ENCODE results near the gene MYO1B. TPM values are rescaled to one million over a fixed set of nuclear protein-coding genes. Genes with fewer than 3 reads are reported as not detected.

MYO1B gene
- total and polyA plus RNA-seq, 10 of the 15 experiments (the other 5 are each of a cell fraction or from before 2014, with no cell fraction given), result 0.10 to 4.2 (median 1.6) TPM

DNA sequence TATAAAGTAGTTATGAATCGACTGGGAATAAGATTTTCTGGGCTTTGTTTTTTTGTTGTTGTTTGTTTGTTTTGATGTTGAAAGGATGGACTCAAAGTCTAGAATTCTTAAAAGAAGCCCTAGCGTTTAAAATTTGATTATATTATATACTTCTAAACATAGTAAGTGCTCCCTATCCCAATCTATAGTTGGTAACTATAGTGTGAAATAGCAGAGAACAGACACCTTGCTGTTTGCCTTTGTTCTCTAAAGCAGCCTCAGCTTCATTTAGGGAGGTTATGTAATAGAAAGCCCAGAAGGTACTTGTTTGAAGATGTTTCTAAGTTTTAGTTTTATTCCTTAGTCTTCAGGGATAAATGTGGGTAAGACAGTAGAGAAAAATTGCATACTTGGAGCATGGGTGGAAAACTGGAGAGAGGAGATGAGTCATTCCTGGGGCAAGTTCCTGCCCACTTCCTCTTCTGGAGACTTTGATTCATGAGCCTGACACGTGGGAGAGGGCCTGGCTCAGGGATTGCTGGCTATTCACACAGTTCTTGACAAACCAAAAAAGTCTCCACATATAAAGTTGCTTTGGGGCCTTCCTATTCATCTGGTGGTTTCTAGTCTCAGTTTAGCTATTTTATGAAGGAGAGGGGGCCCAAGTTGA is 131.9 kb downstream of the MYO1B start:
- in situ Hi-C loops (cut with MboI), result no loop called here
- TF ChIP-seq, protein P1, sequence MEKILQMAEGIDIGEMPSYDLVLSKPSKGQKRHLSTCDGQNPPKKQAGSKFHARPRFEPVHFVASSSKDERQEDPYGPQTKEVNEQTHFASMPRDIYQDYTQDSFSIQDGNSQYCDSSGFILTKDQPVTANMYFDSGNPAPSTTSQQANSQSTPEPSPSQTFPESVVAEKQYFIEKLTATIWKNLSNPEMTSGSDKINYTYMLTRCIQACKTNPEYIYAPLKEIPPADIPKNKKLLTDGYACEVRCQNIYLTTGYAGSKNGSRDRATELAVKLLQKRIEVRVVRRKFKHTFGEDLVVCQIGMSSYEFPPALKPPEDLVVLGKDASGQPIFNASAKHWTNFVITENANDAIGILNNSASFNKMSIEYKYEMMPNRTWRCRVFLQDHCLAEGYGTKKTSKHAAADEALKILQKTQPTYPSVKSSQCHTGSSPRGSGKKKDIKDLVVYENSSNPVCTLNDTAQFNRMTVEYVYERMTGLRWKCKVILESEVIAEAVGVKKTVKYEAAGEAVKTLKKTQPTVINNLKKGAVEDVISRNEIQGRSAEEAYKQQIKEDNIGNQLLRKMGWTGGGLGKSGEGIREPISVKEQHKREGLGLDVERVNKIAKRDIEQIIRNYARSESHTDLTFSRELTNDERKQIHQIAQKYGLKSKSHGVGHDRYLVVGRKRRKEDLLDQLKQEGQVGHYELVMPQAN (conservative IDR thresholded peaks at IDR 0.05), result no peak
- TF ChIP-seq MEF2B (IDR thresholded peaks at IDR 0.05; ENCODE audit: partially characterized antibody, poor library complexity, severe bottlenecking) (no peak), SIN3A (IDR thresholded peaks at IDR 0.05; ENCODE audit: low read depth, low read length) (no peak), TCF7 (IDR thresholded peaks at IDR 0.05; ENCODE audit: borderline replicate concordance) (no peak), PAX5 (IDR thresholded peaks at IDR 0.05; ENCODE audit: borderline replicate concordance, low read depth, low read length) (no peak), SPI1 (IDR thresholded peaks at IDR 0.05; ENCODE audit: borderline replicate concordance, insufficient read depth, low read depth, low read length) (peak; percentile 94), EED (IDR thresholded peaks at IDR 0.05; ENCODE audit: low read depth) (peak; percentile 72), TAF1 (IDR thresholded peaks at IDR 0.05; ENCODE audit: borderline replicate concordance, low read depth, low read length) (no peak), DPF2 (IDR thresholded peaks at IDR 0.05) (peak; percentile 21; the same call in 1 of the 2 replicates), CHD4 (IDR thresholded peaks at IDR 0.05) (no peak)
- TF ChIP-seq, protein P2, sequence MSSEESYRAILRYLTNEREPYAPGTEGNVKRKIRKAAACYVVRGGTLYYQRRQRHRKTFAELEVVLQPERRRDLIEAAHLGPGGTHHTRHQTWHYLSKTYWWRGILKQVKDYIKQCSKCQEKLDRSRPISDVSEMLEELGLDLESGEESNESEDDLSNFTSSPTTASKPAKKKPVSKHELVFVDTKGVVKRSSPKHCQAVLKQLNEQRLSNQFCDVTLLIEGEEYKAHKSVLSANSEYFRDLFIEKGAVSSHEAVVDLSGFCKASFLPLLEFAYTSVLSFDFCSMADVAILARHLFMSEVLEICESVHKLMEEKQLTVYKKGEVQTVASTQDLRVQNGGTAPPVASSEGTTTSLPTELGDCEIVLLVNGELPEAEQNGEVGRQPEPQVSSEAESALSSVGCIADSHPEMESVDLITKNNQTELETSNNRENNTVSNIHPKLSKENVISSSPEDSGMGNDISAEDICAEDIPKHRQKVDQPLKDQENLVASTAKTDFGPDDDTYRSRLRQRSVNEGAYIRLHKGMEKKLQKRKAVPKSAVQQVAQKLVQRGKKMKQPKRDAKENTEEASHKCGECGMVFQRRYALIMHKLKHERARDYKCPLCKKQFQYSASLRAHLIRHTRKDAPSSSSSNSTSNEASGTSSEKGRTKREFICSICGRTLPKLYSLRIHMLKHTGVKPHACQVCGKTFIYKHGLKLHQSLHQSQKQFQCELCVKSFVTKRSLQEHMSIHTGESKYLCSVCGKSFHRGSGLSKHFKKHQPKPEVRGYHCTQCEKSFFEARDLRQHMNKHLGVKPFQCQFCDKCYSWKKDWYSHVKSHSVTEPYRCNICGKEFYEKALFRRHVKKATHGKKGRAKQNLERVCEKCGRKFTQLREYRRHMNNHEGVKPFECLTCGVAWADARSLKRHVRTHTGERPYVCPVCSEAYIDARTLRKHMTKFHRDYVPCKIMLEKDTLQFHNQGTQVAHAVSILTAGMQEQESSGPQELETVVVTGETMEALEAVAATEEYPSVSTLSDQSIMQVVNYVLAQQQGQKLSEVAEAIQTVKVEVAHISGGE (CRISPR knock-in tag; IDR thresholded peaks at IDR 0.05), result no peak
- TF ChIP-seq, protein P3, sequence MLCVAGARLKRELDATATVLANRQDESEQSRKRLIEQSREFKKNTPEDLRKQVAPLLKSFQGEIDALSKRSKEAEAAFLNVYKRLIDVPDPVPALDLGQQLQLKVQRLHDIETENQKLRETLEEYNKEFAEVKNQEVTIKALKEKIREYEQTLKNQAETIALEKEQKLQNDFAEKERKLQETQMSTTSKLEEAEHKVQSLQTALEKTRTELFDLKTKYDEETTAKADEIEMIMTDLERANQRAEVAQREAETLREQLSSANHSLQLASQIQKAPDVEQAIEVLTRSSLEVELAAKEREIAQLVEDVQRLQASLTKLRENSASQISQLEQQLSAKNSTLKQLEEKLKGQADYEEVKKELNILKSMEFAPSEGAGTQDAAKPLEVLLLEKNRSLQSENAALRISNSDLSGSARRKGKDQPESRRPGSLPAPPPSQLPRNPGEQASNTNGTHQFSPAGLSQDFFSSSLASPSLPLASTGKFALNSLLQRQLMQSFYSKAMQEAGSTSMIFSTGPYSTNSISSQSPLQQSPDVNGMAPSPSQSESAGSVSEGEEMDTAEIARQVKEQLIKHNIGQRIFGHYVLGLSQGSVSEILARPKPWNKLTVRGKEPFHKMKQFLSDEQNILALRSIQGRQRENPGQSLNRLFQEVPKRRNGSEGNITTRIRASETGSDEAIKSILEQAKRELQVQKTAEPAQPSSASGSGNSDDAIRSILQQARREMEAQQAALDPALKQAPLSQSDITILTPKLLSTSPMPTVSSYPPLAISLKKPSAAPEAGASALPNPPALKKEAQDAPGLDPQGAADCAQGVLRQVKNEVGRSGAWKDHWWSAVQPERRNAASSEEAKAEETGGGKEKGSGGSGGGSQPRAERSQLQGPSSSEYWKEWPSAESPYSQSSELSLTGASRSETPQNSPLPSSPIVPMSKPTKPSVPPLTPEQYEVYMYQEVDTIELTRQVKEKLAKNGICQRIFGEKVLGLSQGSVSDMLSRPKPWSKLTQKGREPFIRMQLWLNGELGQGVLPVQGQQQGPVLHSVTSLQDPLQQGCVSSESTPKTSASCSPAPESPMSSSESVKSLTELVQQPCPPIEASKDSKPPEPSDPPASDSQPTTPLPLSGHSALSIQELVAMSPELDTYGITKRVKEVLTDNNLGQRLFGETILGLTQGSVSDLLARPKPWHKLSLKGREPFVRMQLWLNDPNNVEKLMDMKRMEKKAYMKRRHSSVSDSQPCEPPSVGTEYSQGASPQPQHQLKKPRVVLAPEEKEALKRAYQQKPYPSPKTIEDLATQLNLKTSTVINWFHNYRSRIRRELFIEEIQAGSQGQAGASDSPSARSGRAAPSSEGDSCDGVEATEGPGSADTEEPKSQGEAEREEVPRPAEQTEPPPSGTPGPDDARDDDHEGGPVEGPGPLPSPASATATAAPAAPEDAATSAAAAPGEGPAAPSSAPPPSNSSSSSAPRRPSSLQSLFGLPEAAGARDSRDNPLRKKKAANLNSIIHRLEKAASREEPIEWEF (IDR thresholded peaks at IDR 0.05; ENCODE audit: insufficient replicate concordance, low read depth, low read length), result no peak

More for the DNA sequence above, 131.9 kb downstream of the MYO1B start:
- ChIA-PET RAD21 (ENCODE audit: unreplicated experiment) (no interaction called here), SMC1A (ENCODE audit: uncharacterized antibody, unreplicated experiment) (no interaction called here), CTCF (no interaction called here), POLR2A (no interaction called here)
- Histone ChIP-seq H3K27me3 (replicated peaks in 1 of 2; ENCODE audit: control insufficient read depth in 2 of 2, insufficient read depth in 2 of 2, low read length in 1 of 2) (0 out of 4 replicates have a peak, but pooled peaks cover 0 to 4% of the 10 kb centered on the region in 2 experiments), H3K9me3 (replicated peaks; ENCODE audit: control insufficient read depth, insufficient read depth, low read length) (no peaks in the 10 kb centered on the region), H3K79me2 (ENCODE audit: control insufficient read depth, insufficient read depth, low read length) (no peaks in the 10 kb centered on the region), H3K4me3 (no peak overlapping the region), H3K4me1 (ENCODE audit: control insufficient read depth, insufficient read depth, low read length) (no peaks in the 10 kb centered on the region), H3K36me3 (ENCODE audit: control insufficient read depth in 2 of 2, insufficient read depth in 2 of 2, low read length in 1 of 2) (no peaks in the 10 kb centered on the region), H2AFZ (ENCODE audit: control insufficient read depth, low read depth, low read length) (no peak overlapping the region), H3K9ac (ENCODE audit: control insufficient read depth, insufficient read depth, low read length) (no peak overlapping the region), H3K27ac (ENCODE audit: control insufficient read depth, insufficient read depth) (no peak overlapping the region), H3K4me2 (ENCODE audit: control insufficient read depth, insufficient read depth) (no peak overlapping the region), H4K20me1 (ENCODE audit: control insufficient read depth, insufficient read depth) (no peaks in the 10 kb centered on the region)
- ATAC-seq, result peak; percentile 78
- DNase-seq (ENCODE audit: low read depth, low spot score), result peak; percentile 5
- no TSS peak for BruUV-seq (replicated peaks)
- WGBS (ENCODE audit: insufficient coverage, insufficient replicate concordance, low lambda C conversion rate, missing lambda C conversion rate), result 17% methylated on average over 3 of the region's 3 CpGs
- intact Hi-C loops (cut with micrococcal nuclease; ENCODE audit: unreplicated experiment), result no loop called here
- FAIRE-seq, result no peak

All from GM12878 (cell line).